ENCODE results near the gene TRIM29.

The TRIM29 gene

DNA sequence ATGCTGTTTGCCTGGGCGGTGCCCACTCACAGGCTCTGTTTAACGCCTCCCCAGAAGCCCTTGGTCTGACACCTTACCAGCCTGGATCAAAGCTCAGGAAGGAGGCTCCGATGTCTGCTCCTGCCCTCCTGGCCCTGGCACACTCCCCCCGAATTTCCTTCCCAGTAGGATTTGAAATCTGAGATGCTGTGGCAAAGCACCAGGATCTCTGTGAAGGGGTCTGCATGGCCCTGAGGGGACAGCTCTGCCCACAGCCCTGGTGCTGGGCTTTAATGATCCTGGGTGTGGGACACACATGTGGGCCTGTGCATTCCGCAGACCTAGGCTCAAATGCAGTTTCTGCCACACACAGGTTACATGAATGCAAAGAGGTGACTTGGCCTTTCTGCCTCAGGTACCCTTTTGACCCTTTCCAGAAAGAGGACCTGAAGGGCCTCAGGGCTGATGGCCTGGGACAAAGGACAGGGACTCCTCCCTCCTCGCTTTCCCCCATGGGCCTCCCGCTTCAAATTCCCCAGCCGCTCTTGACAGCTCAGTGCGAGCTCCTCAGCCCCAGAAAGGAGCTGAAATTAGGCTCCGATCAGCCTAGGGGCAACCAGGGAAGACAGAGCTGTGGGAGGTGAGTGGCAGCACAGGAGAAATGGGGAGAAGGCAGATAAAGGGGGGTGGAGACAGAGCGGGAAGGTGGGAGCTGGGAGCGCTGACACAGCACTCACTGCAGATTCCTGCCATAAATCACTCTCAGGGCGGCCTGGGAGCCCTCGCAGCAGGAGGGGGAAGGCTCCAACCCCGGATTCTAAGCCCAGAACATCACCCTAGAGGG lies 41.3 kb downstream of the TRIM29 start:
- FAIRE-seq = no peak

DNA sequence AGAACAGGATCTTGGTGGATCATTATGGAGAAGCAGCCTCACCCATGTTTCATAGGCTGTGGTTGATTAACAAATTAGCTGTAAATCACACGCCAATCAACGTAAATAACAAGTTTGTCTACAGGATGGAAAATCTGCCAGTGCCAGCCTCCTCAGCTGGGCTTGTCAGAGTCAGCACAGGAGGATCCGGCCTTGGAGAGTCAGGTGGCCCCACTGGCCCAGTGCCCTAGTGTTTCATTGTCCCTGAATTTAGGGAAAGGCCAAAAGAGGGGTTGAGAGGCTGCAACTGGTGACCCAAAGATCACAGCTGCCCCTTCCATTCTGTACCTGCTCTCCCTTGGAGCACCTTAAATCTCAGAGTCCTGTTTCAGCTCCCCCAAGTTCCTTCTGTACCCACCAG lies 42.4 kb downstream of the TRIM29 start:
- no peak for FAIRE-seq

GRCh38 chr11:120091701-120092100 lies 46.2 kb downstream of the TRIM29 start:
- FAIRE-seq = no peak

GRCh38 chr11:120091121-120091520 lies 46.8 kb downstream of the TRIM29 start:
- FAIRE-seq = no peak

- FAIRE-seq = no peak
Observed at GRCh38 chr11:120090411-120090810, 47.5 kb downstream of the TRIM29 start.

- no peak for FAIRE-seq
Observed at GRCh38 chr11:120089036-120090001, 48.6 kb downstream of the TRIM29 start.

DNA sequence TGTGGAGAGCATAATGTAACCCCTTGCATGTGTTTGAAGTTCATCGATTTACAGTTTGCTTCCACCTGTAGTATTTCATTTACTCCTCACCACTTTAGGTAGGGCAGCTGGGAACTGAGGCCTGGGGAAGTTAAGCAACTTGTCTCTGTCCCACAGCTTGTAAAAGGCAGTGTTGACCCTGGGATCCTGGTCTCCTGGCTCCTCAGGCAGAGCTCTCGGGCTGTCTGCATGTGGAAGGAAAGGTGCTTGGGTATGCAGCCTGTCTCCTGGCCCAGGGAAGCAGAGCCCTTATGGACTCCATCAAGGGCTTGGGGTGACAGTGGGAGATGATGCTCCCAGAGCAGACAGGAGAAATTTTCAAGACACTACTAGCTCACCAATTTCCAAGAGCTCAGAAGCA lies 49.9 kb downstream of the TRIM29 start:
- FAIRE-seq = no peak

- FAIRE-seq = no peak
Observed at GRCh38 chr11:120086651-120087050, 51.3 kb downstream of the TRIM29 start.

GRCh38 chr11:120079750-120080610 lies 57.9 kb downstream of the TRIM29 start:
- FAIRE-seq = no peak

DNA sequence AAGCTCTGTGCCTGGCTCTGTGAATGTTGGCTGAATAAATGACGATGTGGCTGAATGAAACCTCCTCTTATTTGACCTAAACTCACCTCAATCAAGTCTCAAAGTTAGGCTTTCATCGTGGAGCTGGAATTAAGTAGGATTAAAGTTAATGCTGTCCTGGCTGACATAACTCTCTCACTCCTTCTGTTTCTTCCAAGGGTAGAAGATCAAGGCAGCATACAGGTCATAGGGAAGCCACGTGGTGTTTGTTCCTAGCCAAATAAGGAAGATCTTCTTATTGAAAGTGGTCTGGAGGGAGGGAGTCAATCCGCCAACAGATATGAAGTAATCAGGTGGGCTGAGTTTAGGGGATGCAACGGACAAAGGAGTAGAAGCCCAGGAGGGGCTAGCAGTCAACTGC lies 59.5 kb downstream of the TRIM29 start:
- no peak for FAIRE-seq

- no peak for FAIRE-seq
Observed at GRCh38 chr11:120074076-120074475, 63.8 kb downstream of the TRIM29 start.

DNA sequence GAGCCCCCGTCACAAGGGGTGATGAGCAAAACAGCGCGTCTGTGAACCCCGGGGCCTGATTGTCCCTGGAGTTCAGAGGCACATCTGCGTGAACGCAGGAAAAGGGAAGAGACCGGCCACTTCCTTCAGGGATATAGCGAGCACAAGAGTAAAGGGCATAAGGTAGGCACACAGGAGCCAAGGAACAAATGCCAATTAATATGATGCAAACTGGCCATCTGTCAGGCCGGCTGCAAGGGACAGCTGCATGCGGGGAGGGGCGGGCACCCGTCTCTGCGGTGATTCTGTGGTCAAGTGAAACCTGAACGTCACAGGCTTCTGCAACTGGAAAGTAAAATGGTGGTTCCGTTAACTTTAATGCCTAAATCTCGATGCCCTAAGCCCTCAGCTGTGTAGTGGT lies 64.7 kb downstream of the TRIM29 start:
- no peak for FAIRE-seq

- no peak for FAIRE-seq
Observed at GRCh38 chr11:120068114-120068573, 69.8 kb downstream of the TRIM29 start.

- no peak for FAIRE-seq
Observed at GRCh38 chr11:120067438-120068113, 70.3 kb downstream of the TRIM29 start.

DNA sequence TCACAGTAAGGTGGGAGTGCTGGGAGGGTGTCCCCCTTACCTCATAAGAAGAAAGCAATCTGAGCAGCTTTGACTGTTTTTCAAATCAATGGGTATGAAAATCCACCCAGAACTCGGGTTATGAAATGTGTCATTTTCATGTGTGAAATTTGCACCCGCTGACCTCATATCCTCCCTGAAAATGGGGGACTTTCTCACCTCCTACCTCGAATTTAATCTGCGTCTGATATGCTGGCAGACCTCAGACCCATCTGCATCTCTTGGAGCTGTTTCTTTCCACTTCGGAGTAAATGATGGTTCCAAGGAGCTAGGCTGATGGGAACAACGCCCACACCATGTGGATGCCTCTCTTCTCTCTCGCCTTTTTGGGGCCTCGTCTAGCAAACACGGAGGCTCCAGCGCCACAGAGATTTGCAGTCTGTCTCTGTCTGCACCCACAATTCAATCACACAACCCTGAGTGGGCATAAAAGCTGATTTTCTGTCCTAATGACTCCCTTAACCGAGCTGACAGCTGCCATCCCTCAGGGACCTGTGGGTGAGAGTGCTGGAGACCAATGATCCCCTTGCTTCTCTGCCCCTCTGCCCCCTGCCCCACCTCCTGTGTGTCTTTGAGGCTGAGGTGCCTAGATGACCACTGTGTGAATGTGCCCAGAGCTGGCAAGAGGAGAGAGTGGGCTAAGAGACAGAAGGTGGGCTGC lies 71.0 kb downstream of the TRIM29 start:
- FAIRE-seq = no peak

- no peak for FAIRE-seq
Observed at GRCh38 chr11:120065876-120066275, 72.0 kb downstream of the TRIM29 start.

DNA sequence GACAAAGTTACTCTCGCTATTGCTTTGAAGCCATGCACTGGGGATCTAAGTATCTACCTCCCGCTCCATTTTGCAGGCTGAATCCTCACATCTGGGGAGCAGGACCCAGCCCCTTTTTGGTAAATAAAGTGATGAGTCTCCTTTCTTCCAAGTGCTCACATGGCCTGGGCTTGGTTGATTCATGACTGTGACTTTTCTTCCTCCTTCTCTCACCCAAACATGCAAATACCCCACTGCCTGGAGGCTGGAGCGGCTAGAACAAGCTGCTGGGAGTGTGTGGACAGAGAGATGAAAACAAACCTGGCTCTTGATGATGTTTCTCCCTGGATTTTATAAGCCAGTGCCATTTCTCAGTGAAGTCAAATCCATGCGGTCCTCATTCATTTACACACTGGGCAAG lies 72.7 kb downstream of the TRIM29 start:
- no peak for FAIRE-seq

DNA sequence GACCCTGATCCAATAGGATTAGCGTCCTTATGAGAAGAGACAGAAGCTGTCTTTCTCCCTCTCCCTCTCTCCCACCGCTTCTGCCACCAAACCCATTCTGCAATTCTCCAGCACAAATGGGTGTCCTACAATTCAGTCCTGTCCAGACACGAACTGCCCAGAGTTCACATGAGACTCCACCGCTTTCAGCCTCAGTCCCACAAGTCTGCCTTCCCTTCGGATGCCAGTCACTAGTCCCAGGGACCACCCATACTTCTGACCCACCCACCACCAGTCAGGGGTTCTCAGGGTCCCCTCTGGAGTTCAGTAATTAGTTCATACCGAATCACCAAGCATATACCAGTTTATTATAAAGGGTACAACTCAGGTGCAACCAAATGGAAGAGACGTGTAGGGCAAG lies 73.6 kb downstream of the TRIM29 start:
- no peak for FAIRE-seq

- no peak for FAIRE-seq
Observed at GRCh38 chr11:120063686-120064340, 74.1 kb downstream of the TRIM29 start.

DNA sequence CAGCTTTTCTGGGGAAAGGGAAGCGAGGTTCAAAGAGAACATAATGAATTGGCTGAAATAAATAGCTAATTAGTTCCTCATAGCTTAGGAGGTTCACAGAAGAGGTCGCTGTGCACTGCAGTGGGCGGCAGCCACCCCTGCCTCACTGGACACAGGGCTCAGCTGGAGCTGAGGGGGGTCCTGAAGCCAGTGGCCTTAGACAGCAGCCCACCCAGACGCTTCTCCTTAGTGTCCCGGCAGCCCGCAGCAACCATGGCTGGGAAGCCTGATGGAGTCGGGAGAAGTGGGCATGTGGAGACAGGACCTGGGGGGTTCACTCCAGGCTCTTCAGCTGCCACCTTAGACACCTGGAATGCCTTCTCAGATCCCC lies 75.4 kb downstream of the TRIM29 start:
- no peak for FAIRE-seq
